Liver (tissue), 3 donors: ENCODE data around the gene CRK.

Experiments
- EGR1 ChIP-seq, 2 donors: IDR thresholded peaks; 2 replicates each; pipeline ENCODE4 v1.6.1; 2016 to 2018; ENCODE audit warnings: antibody characterized with exemption in 2 of 2, low read depth in 2 of 2
- GABPA ChIP-seq, 2 donors: IDR thresholded peaks in 1 of 2; conservative IDR thresholded peaks in 1 of 2; 2 replicates each; pipeline ENCODE4 v1.6.1; 2016; ENCODE audit warnings: antibody characterized with exemption in 2 of 2, mild to moderate bottlenecking in 1 of 2, moderate library complexity in 1 of 2
- HNF4G ChIP-seq: IDR thresholded peaks from 2 replicates; pipeline ENCODE4 v1.6.1; 2016; ENCODE audit warnings: antibody characterized with exemption
- JUND ChIP-seq, 2 donors: IDR thresholded peaks; 2 replicates each; pipeline ENCODE4 v1.6.1; 2016; ENCODE audit warnings: antibody characterized with exemption in 2 of 2
- MAX ChIP-seq: IDR thresholded peaks from 2 replicates; pipeline ENCODE4 v1.6.1; 2016; ENCODE audit warnings: antibody characterized with exemption
- REST ChIP-seq: IDR thresholded peaks from 2 replicates; pipeline ENCODE4 v1.6.1; 2016; ENCODE audit warnings: antibody characterized with exemption, mild to moderate bottlenecking
- SP1 ChIP-seq: IDR thresholded peaks from 2 replicates; pipeline ENCODE4 v1.6.1; 2018; ENCODE audit warnings: antibody characterized with exemption, mild to moderate bottlenecking
- TAF1 ChIP-seq: conservative IDR thresholded peaks from 2 replicates; pipeline ENCODE4 v1.6.1; 2016; ENCODE audit warnings: antibody characterized with exemption, mild to moderate bottlenecking
- TF ChIP-seq, protein P1 (sequence below): fragments of 150-350 bp; IDR thresholded peaks from 2 replicates; pipeline ENCODE4 v1.5.1; 2017; ENCODE audit warnings: improper control_type of control experiment, low read depth, low read length; ENCODE audit not compliant: missing input control
- TF ChIP-seq, protein P2 (sequence below): IDR thresholded peaks from 2 replicates; pipeline ENCODE4 v1.6.1; 2016; ENCODE audit warnings: antibody characterized with exemption
- donor health status: healthy.
- donor health status: healthy.

- TF ChIP-seq, protein P1, sequence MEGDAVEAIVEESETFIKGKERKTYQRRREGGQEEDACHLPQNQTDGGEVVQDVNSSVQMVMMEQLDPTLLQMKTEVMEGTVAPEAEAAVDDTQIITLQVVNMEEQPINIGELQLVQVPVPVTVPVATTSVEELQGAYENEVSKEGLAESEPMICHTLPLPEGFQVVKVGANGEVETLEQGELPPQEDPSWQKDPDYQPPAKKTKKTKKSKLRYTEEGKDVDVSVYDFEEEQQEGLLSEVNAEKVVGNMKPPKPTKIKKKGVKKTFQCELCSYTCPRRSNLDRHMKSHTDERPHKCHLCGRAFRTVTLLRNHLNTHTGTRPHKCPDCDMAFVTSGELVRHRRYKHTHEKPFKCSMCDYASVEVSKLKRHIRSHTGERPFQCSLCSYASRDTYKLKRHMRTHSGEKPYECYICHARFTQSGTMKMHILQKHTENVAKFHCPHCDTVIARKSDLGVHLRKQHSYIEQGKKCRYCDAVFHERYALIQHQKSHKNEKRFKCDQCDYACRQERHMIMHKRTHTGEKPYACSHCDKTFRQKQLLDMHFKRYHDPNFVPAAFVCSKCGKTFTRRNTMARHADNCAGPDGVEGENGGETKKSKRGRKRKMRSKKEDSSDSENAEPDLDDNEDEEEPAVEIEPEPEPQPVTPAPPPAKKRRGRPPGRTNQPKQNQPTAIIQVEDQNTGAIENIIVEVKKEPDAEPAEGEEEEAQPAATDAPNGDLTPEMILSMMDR: no peak
- TF ChIP-seq, protein P2, sequence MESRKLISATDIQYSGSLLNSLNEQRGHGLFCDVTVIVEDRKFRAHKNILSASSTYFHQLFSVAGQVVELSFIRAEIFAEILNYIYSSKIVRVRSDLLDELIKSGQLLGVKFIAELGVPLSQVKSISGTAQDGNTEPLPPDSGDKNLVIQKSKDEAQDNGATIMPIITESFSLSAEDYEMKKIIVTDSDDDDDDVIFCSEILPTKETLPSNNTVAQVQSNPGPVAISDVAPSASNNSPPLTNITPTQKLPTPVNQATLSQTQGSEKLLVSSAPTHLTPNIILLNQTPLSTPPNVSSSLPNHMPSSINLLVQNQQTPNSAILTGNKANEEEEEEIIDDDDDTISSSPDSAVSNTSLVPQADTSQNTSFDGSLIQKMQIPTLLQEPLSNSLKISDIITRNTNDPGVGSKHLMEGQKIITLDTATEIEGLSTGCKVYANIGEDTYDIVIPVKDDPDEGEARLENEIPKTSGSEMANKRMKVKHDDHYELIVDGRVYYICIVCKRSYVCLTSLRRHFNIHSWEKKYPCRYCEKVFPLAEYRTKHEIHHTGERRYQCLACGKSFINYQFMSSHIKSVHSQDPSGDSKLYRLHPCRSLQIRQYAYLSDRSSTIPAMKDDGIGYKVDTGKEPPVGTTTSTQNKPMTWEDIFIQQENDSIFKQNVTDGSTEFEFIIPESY: no peak
- no peak for TF ChIP-seq MAX
- TF ChIP-seq EGR1 (IDR thresholded peaks at IDR 0.05; ENCODE audit: low read depth in 2 of 2): no peak
- TF ChIP-seq HNF4G: no peak
- no peak for TF ChIP-seq SP1
- no peak for TF ChIP-seq TAF1
- TF ChIP-seq GABPA (IDR thresholded peaks at IDR 0.05 in 1 of 2, conservative IDR thresholded peaks at IDR 0.05 in 1 of 2): no peak
- no peak for TF ChIP-seq REST
- no peak for TF ChIP-seq JUND (IDR thresholded peaks at IDR 0.05)
Observed at GRCh38 chr17:1452836-1453235, 3.2 kb downstream of the CRK start.
